Parathyroid adenoma (tissue), 2 donors: Measurements from ENCODE around the gene PCDHGC4.
A peak's percentile ranks its signal among the peaks of the same experiment; 100 is the strongest.

ENCODE experiments used
- H2AFZ ChIP-seq: fragments of 300-600 bp; sonication (generic); one replicate; pipeline ENCODE4 v1.7.0; 2017; ENCODE audit warnings: antibody characterized with exemption, mild to moderate bottlenecking
- H3K27ac ChIP-seq: fragments of 300-600 bp; sonication (generic); one replicate; pipeline ENCODE4 v1.7.0; 2017
- H3K27me3 ChIP-seq: fragments of 300-600 bp; sonication (generic); one replicate; pipeline ENCODE4 v1.7.0; 2017; ENCODE audit warnings: low read length; ENCODE audit not compliant: control insufficient read depth, insufficient read depth
- H3K36me3 ChIP-seq: fragments of 300-600 bp; sonication (generic); one replicate; pipeline ENCODE4 v1.7.0; 2017; ENCODE audit warnings: low read length; ENCODE audit not compliant: control insufficient read depth, insufficient read depth
- H3K4me1 ChIP-seq: fragments of 300-600 bp; sonication (generic); one replicate; pipeline ENCODE4 v1.7.0; 2017; ENCODE audit warnings: control low read depth
- H3K4me2 ChIP-seq: fragments of 300-600 bp; sonication (generic); one replicate; pipeline ENCODE4 v1.7.0; 2017; ENCODE audit warnings: low read length
- H3K4me3 ChIP-seq: fragments of 300-600 bp; sonication (generic); one replicate; pipeline ENCODE4 v1.7.0; 2017; ENCODE audit warnings: low read depth, low read length
- H3K79me2 ChIP-seq: fragments of 300-600 bp; sonication (generic); one replicate; pipeline ENCODE4 v1.7.0; 2017; ENCODE audit warnings: control low read depth
- H3K9ac ChIP-seq: fragments of 300-600 bp; sonication (generic); one replicate; pipeline ENCODE4 v1.7.0; 2017; ENCODE audit warnings: mild to moderate bottlenecking
- H3K9me3 ChIP-seq: fragments of 300-600 bp; sonication (generic); one replicate; pipeline ENCODE4 v1.7.0; 2017; ENCODE audit warnings: low read length; ENCODE audit not compliant: control insufficient read depth
- TF ChIP-seq, protein P1 (sequence below): fragments of 300-600 bp; sonication (generic); IDR thresholded peaks from one replicate; pipeline ENCODE4 v1.7.0; 2017; ENCODE audit warnings: antibody characterized with exemption, mild to moderate bottlenecking
- donor health status: primary hyperparathyroidism.

PCDHGC4 gene

DNA sequence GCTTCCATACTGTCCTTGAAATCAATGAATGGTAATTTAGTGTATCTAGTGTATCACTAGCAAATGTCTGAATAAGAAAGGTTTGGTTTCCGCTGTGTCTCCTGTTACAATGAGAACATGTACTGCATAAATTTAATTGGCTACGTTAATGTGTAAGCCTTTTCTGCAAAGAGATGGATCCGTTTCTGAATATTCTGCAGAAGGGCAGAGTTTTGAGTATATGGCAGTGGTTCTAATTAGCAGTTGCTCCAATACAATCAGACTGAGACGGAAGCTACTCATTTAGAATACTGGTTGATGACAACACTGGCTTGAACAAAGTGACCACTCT, 555 bp upstream of the PCDHGC4 start:
- H3K9me3 ChIP-seq: no peaks in the 10 kb centered on the region
- no peak overlapping the region for H3K27ac ChIP-seq
- no peaks in the 10 kb centered on the region for H3K27me3 ChIP-seq
- H3K4me3 ChIP-seq: peak overlapping the region; percentile 13
- TF ChIP-seq, protein P1, sequence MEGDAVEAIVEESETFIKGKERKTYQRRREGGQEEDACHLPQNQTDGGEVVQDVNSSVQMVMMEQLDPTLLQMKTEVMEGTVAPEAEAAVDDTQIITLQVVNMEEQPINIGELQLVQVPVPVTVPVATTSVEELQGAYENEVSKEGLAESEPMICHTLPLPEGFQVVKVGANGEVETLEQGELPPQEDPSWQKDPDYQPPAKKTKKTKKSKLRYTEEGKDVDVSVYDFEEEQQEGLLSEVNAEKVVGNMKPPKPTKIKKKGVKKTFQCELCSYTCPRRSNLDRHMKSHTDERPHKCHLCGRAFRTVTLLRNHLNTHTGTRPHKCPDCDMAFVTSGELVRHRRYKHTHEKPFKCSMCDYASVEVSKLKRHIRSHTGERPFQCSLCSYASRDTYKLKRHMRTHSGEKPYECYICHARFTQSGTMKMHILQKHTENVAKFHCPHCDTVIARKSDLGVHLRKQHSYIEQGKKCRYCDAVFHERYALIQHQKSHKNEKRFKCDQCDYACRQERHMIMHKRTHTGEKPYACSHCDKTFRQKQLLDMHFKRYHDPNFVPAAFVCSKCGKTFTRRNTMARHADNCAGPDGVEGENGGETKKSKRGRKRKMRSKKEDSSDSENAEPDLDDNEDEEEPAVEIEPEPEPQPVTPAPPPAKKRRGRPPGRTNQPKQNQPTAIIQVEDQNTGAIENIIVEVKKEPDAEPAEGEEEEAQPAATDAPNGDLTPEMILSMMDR: no peak
- H3K4me2 ChIP-seq: peak overlapping the region; percentile 43
- no peaks in the 10 kb centered on the region for H3K36me3 ChIP-seq
- no peak overlapping the region for H2AFZ ChIP-seq
- peaks cover 61% of the 10 kb centered on the region for H3K79me2 ChIP-seq
- peaks cover 16% of the 10 kb centered on the region for H3K4me1 ChIP-seq
- H3K9ac ChIP-seq: peak overlapping the region; percentile 0

DNA sequence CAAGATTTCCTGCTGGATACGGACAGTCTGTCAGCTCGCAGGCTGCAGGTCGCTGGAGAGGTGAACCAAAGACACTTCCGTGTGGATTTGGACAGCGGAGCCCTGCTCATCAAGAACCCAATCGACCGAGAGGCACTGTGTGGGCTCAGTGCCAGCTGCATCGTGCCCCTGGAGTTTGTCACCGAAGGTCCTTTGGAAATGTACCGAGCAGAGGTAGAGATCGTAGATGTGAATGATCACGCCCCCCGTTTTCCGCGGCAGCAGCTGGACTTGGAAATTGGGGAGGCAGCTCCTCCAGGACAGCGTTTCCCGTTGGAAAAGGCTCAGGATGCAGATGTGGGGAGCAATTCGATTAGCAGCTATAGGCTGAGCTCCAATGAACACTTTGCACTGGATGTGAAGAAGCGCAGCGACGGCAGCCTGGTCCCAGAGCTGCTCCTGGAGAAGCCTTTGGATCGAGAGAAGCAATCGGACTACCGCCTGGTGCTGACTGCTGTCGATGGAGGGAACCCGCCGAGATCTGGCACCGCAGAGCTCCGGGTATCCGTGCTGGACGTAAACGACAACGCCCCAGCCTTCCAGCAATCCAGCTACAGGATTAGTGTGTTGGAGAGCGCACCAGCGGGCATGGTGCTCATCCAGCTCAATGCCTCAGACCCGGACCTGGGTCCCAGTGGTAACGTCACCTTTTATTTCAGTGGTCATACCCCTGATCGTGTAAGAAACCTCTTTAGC, 658 bp downstream of the PCDHGC4 start:
- no peak overlapping the region for H2AFZ ChIP-seq
- H3K9me3 ChIP-seq: no peaks in the 10 kb centered on the region
- no peak overlapping the region for H3K27ac ChIP-seq
- TF ChIP-seq, protein P1: no peak
- peaks cover 10% of the 10 kb centered on the region for H3K4me1 ChIP-seq
- H3K27me3 ChIP-seq: no peaks in the 10 kb centered on the region
- peaks cover 64% of the 10 kb centered on the region for H3K79me2 ChIP-seq
- H3K4me3 ChIP-seq: no peak overlapping the region
- H3K36me3 ChIP-seq: no peaks in the 10 kb centered on the region
- no peak overlapping the region for H3K4me2 ChIP-seq
- H3K9ac ChIP-seq: no peak overlapping the region

DNA sequence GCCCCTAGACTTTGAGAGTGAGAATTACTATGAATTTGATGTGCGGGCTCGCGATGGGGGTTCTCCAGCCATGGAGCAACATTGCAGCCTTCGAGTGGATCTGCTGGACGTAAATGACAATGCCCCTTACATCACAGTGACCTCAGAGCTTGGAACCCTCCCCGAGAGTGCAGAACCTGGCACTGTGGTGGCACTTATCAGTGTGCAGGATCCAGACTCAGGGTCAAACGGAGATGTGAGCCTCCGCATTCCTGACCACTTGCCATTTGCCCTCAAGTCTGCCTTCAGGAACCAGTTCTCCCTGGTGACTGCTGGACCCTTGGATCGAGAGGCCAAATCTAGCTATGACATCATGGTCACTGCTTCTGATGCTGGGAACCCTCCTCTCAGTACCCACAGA, 1.3 kb downstream of the PCDHGC4 start:
- H3K4me1 ChIP-seq: peaks cover 10% of the 10 kb centered on the region
- H3K27ac ChIP-seq: no peak overlapping the region
- no peaks in the 10 kb centered on the region for H3K36me3 ChIP-seq
- TF ChIP-seq, protein P1: no peak
- H3K4me2 ChIP-seq: no peak overlapping the region
- no peaks in the 10 kb centered on the region for H3K9me3 ChIP-seq
- H3K4me3 ChIP-seq: no peak overlapping the region
- no peak overlapping the region for H3K9ac ChIP-seq
- H2AFZ ChIP-seq: no peak overlapping the region
- no peaks in the 10 kb centered on the region for H3K27me3 ChIP-seq
- peaks cover 63% of the 10 kb centered on the region for H3K79me2 ChIP-seq

DNA sequence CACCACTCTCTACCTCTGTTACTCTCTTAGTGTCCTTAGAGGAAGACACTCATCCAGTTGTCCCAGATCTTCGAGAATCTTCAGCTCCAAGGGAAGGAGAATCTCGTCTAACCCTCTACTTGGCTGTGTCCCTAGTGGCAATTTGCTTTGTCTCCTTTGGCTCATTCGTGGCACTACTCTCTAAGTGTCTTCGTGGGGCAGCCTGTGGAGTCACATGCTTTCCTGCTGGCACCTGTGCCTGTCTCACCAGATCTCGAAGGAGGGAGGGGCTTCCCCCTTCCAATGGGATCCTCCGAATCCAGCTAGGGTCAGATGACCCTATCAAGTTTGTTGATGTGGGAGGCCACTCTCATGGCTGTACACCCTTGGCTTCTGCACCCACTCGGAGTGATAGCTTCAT, 2.3 kb downstream of the PCDHGC4 start:
- Histone ChIP-seq H3K36me3 (no peaks in the 10 kb centered on the region), H3K27me3 (no peaks in the 10 kb centered on the region), H3K4me2 (no peak overlapping the region), H3K9ac (no peak overlapping the region), H2AFZ (no peak overlapping the region), H3K79me2 (peaks cover 63% of the 10 kb centered on the region), H3K4me3 (no peak overlapping the region), H3K9me3 (no peaks in the 10 kb centered on the region), H3K27ac (no peak overlapping the region), H3K4me1 (peaks cover 10% of the 10 kb centered on the region)
- TF ChIP-seq, protein P1: no peak
